Subcutaneous abdominal adipose tissue (tissue), 5 donors: ENCODE data around the gene RYR1.
"Not testable (repeated sequence)": the region's sequence is repeated elsewhere in the genome, so short reads cannot be mapped to it uniquely, and the experiment has no call there.

ENCODE experiments used
- H3K27ac ChIP-seq: one replicate; pipeline ENCODE4 v1.7.0; 2013; ENCODE audit warnings: low read depth, mild to moderate bottlenecking, inconsistent platforms, low read length, moderate library complexity
- H3K27me3 ChIP-seq, 5 donors: one replicate each; pipeline ENCODE4 v1.7.0; 2013; ENCODE audit warnings: low read length in 5 of 5, inconsistent platforms in 1 of 5; ENCODE audit not compliant: control insufficient read depth in 5 of 5, insufficient read depth in 4 of 5
- H3K36me3 ChIP-seq, 5 donors: one replicate each; pipeline ENCODE4 v1.7.0; 2013; ENCODE audit warnings: low read length in 5 of 5; ENCODE audit not compliant: control insufficient read depth in 5 of 5, insufficient read depth in 5 of 5
- H3K4me1 ChIP-seq, 5 donors: one replicate each; pipeline ENCODE4 v1.7.0; 2013; ENCODE audit warnings: low read length in 5 of 5, mild to moderate bottlenecking in 3 of 5, moderate library complexity in 1 of 5; ENCODE audit not compliant: control insufficient read depth in 5 of 5, insufficient read depth in 5 of 5
- H3K4me3 ChIP-seq, 5 donors: one replicate each; pipeline ENCODE4 v1.7.0; 2013; ENCODE audit warnings: low read length in 5 of 5, low read depth in 1 of 5
- H3K9ac ChIP-seq, 5 donors: one replicate each; pipeline ENCODE4 v1.7.0; 2013; ENCODE audit warnings: low read length in 5 of 5, mild to moderate bottlenecking in 4 of 5, moderate library complexity in 3 of 5
- H3K9me3 ChIP-seq, 5 donors: one replicate each; pipeline ENCODE4 v1.7.0; 2013; ENCODE audit warnings: low read length in 5 of 5; ENCODE audit not compliant: control insufficient read depth in 5 of 5
- donor health status: healthy.
- donor health status: healthy.
- donor health status: healthy.
- donor health status: healthy.
- donor health status: healthy.

RYR1 gene

DNA sequence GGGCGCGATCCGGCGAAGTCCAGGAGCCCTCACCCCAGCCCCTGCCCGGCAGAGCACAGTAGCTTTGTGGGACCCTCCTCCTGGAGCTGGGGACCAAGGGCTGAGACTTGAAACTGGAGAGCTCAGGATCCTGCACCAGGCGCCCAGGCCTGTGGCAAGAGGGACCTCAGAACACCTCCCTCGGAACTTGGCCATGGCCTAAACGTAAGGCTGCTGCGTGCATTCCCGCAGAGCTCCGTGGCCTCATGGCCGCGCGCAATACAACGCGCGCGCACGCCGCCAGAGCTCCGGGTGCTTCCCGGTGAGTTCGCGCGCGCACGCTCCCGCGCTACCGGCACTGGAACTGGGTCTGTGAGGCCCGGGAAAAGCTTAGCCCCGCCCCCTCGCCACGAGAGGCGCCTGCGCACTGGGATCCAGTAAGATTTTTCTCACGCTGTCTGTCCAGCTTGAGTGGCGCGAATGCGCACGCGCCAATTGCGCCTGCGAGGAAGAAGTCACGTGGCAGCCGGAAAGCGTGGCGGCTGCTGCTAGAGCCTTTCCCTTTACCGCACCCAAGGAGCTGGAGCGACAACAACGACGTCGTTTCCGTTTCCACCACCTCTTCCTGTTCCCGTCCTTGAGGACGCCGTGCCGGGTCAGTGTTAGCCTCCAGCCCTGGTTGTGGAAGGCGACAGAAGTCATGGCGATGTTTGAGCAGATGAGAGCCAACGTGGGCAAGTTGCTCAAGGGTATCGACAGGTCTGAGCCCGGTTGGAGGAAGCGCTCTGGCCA is 185.3 kb downstream of the RYR1 start, which contains the start of gene EIF3K:
TSS of gene EIF3K (plus strand) at position 599 of the 771 bp plus-strand sequence. CDS start at position 680, 81 bp downstream.
- Histone ChIP-seq H3K9me3 (peaks cover 0 to 3% (median 0%) of the 10 kb centered on the region in 5 donors), H3K4me1 (peaks cover 17 to 28% (median 20%) of the 10 kb centered on the region in 5 donors), H3K9ac (peak within 1 kb of the TSS; percentile 86 to 100 (median 97)), H3K27me3 (peaks cover 0 to 6% (median 0%) of the 10 kb centered on the region in 5 donors), H3K36me3 (peaks cover 0 to 32% (median 26%) of the 10 kb centered on the region in 5 donors), H3K27ac (peak within 1 kb of the TSS; percentile 79), H3K4me3 (peak within 1 kb of the TSS; percentile 74 to 100 (median 99))

DNA sequence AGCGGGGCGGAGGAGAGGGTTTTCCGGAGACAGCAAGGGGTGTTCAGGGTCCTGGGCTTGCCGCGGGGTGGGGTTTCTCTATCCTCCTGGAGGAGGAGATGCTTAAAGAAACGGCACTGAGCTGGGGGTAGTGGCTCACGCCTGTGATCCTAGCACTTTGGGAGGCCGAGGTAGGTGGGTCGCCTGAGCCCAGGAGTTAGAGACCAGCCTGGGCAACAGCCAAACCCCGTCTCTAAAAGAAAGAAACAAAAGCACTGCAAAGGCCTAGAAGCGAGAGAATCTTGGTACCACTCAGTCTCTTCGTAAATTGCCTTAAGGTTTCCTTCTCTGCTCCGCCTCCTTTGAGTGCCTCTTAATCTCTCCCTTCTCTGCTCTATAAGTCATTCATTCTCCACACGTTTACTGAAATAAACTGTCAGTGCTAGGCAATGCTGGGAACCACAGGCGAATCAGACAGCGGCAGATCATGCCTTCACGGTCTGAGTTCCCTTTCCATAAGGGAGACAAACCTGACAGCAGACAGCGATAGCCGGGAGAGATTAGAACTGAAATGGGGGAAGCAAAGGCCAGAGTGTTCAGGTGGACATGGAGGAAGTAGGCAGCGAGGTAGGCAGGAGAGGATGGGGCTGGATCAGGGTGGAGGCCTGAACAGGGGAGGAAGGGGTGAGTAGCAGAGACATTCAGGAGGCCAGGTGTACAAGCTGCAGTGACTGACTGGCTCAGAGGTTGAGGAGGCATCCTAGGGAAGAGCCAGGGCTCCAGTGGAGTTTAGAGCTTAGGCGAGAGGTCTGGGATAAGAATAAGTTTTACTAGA is 186.1 kb downstream of the RYR1 start:
- peak overlapping the region; percentile 74 to 100 (median 99) for H3K4me3 ChIP-seq
- H3K36me3 ChIP-seq, result peaks cover under 1 to 40% (median 34%) of the 10 kb centered on the region in 5 donors
- peak overlapping the region; percentile 79 for H3K27ac ChIP-seq
- peaks cover 17 to 28% (median 20%) of the 10 kb centered on the region in 5 donors for H3K4me1 ChIP-seq
- H3K9me3 ChIP-seq, result peaks cover 0 to 3% (median 0%) of the 10 kb centered on the region in 5 donors
- peak overlapping the region; percentile 86 to 100 (median 97) for H3K9ac ChIP-seq
- H3K27me3 ChIP-seq, result peaks cover 0 to 6% (median 0%) of the 10 kb centered on the region in 5 donors

DNA sequence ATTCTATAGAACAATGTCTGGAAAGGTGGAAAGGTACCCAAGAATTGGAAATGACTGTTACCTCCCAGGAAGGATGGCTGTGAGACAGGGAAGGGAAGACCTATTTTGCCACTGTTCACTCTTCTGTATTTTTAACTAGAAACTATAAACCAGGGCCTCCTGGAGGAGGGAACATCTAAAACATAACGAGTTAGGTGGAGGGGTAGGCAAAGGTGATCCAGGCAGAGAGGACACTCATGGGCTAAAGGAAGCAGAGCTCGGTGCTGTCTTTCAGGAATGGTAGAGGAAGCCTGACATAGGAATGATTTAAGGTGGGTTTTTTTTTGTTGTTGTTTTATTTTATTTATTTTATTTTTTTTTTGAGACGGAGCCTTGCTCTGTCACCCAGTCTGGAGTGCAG is 191.3 kb downstream of the RYR1 start:
- peaks cover 4 to 91% (median 76%) of the 10 kb centered on the region in 5 donors for H3K36me3 ChIP-seq
- no peak overlapping the region for H3K27ac ChIP-seq

DNA sequence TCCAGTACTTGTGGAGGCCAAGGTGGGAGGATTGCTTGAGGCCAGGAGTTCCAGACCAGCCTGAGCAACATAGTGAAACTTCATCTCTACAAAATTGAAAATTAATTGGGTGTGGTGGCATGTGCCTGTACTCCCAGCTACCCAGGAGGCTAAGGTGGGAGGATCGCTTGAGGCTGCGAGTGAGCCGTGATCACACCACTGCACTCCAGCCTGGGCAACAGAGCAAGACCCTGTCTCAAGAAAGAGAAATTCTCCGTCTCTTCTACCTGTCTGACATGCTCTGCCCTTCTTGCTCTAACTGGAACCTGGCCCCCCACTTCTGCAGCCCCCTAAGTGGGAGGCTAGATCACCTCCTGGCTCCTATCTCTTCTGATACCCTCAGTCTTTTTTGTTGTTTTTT is 192.9 kb downstream of the RYR1 start:
- Histone ChIP-seq H3K36me3 (peaks cover 4 to 92% (median 74%) of the 10 kb centered on the region in 5 donors), H3K27ac (no peak overlapping the region), H3K4me3 (no peak overlapping the region), H3K9ac (no peak overlapping the region), H3K27me3 (no peaks in the 10 kb centered on the region), H3K4me1 (no peaks in the 10 kb centered on the region), H3K9me3 (no peaks in the 10 kb centered on the region)

More for the DNA sequence above, 191.3 kb downstream of the RYR1 start:
- H3K27me3 ChIP-seq, result no peaks in the 10 kb centered on the region
- H3K9ac ChIP-seq, result no peak overlapping the region
- peaks cover 2 to 7% (median 5%) of the 10 kb centered on the region in 5 donors for H3K4me1 ChIP-seq
- no peak overlapping the region for H3K4me3 ChIP-seq
- no peaks in the 10 kb centered on the region for H3K9me3 ChIP-seq

DNA sequence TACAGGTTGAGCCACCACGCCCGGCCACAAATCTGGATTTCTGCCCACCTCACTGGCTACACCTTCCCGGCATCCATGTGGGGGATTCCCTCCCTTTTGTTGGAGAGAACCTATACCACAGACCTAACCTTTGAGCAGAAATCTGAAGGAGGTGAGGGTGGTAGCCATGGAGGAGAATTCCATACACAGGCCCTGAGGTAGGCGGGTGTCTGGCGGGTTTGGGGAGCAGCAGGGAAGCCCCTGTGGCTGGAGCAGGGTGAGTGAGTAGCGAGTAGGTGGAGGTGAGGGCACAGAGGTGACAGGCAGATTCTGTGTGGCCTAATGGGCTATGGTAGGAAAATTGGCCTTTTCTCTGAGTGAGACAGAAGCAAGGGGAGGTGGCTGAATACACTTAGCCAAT is 196.1 kb downstream of the RYR1 start:
- Histone ChIP-seq H3K9ac (no peak overlapping the region), H3K4me3 (no peak overlapping the region), H3K27ac (no peak overlapping the region), H3K9me3 (no peaks in the 10 kb centered on the region), H3K27me3 (no peaks in the 10 kb centered on the region), H3K4me1 (peaks cover 0 to 1% (median 0%) of the 10 kb centered on the region in 5 donors), H3K36me3 (peaks cover 4 to 89% (median 65%) of the 10 kb centered on the region in 5 donors)

DNA sequence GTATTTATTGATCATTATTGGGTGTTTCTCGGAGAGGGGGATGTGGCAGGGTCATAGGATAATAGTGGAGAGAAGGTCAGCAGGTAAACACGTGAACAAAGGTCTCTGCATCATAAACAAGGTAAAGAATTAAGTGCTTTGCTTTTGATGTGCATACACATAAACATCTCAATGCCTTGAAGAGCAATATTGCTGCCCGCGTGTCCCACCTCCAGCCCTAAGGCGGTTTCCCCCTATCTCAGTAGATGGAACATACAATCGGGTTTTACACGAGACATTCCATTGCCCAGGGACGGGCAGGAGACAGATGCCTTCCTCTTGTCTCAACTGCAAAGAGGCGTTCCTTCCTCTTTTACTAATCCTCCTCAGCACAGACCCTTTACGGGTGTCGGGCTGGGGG is 197.8 kb downstream of the RYR1 start:
- not testable (repeated sequence) for H3K9me3 ChIP-seq, H3K9ac ChIP-seq, H3K4me3 ChIP-seq, H3K27me3 ChIP-seq, H3K27ac ChIP-seq
- Histone ChIP-seq H3K4me1 (peaks cover 0 to 11% (median 3%) of the 10 kb centered on the region in 5 donors), H3K36me3 (peaks cover under 1 to 88% (median 61%) of the 10 kb centered on the region in 5 donors)

DNA sequence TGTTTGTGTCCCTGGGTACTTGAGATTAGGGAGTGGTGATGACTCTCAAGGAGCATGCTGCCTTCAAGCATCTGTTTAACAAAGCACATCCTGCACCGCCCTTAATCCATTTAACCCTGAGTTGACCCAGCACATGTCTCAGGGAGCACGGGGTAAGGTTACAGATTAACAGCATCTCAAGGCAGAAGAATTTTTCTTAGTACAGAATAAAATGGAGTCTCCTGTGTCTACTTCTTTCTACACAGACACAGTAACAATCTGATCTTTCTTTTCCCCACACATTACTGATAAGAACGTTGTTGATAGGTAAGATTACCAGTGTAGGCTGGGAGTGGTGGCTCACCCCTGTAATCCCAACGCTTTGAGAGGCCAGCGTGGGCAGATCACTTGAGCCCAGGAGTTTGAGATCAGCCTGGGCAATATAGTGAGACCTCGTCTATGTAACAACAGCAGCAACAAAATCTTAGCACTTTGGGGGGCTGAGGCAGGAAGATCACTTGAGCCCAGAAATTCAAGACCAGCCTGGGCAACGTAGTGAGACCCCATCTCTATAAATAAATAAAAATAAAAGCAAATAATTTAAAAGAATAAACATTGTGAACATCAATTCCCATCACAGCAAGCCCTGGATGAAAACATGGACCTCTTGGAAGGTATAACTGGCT is 198.5 kb downstream of the RYR1 start:
- not testable (repeated sequence) for H3K9me3 ChIP-seq, H3K4me3 ChIP-seq, H3K9ac ChIP-seq, H3K27me3 ChIP-seq, H3K27ac ChIP-seq
- H3K36me3 ChIP-seq, result peaks cover 2 to 85% (median 58%) of the 10 kb centered on the region in 5 donors
- peaks cover 0 to 14% (median 3%) of the 10 kb centered on the region in 5 donors for H3K4me1 ChIP-seq

DNA sequence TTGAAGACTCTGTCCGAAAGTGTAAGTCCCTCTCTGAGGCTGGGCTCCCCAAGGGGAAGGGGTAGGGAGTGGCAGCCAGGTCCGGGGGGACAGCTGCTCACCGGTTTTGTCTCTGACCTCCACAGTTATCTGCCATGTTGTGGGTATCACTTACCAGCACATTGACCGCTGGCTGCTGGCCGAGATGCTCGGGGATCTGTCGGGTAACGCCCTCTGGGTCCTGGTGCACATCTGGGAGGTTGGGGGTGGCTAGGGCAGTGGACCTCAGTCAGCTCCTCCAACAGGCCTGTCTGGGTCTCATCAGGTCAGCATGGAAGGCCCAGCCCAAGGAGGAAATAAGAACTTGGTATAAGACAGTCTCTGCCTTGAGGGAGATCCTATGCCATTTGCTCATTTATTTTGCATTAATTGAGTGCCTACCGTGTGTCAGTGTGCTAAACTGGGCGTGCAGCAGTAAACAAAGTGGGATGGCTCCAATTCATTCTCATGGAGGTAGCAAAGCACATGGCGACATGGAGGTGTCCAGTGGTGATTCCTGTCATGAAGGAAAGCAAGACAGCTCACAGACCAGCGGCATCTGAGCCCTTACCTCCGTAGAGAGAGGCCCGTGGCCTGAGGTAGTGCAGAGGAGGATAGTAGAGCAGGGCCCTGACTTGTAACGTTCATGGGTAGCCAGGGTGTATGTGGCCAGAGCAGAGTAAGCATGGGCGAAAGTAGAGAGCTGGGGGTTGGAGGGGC is 199.2 kb downstream of the RYR1 start:
- H3K27ac ChIP-seq, result no peak overlapping the region
- no peaks in the 10 kb centered on the region for H3K9me3 ChIP-seq
- H3K9ac ChIP-seq, result no peak overlapping the region
- H3K27me3 ChIP-seq, result no peaks in the 10 kb centered on the region
- H3K4me1 ChIP-seq, result peaks cover 0 to 14% (median 3%) of the 10 kb centered on the region in 5 donors
- no peak overlapping the region for H3K4me3 ChIP-seq
- H3K36me3 ChIP-seq, result peaks cover 2 to 80% (median 52%) of the 10 kb centered on the region in 5 donors
